ENCODE data around the gene ASPDH. TPM values are rescaled to one million over a fixed set of nuclear protein-coding genes. Genes with fewer than 3 reads are reported as not detected.

The ASPDH gene
- total and polyA plus RNA-seq, 3 donors from 2014 or later = 0.90 TPM; not detected in 2

DNA sequence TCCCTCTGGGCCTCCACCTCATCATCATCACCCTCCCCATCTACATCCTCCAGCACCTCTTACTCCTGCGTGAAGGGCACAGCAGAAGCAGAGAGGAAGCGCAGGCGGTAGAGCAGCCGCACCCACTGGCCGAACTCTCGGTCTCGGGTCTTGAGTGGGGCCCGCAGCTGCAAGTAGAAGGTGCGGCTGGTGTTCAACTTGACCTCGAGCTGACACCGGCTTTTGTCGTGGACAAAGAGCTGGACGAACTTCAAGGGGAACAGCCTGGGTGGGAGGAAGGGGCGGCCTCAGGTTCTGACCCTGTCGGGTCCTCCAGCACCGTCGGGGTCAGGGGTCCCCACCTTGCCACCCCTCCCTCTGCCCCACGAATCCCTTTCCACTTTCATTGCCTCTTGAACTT lies 46.1 kb downstream of the ASPDH start:
- H3K9me3 ChIP-seq = no peaks in the 10 kb centered on the region
- no peaks in the 10 kb centered on the region for H3K36me3 ChIP-seq (ENCODE audit: low read depth, missing control alignments)
- H3K27me3 ChIP-seq = no peaks in the 10 kb centered on the region
- no peaks in the 10 kb centered on the region for H3K4me1 ChIP-seq
- H3K4me3 ChIP-seq = no peak overlapping the region
- H3K27ac ChIP-seq = no peak overlapping the region
- TF ChIP-seq POLR2A (IDR thresholded peaks at IDR 0.05) = no peak
- TF ChIP-seq, protein P1, sequence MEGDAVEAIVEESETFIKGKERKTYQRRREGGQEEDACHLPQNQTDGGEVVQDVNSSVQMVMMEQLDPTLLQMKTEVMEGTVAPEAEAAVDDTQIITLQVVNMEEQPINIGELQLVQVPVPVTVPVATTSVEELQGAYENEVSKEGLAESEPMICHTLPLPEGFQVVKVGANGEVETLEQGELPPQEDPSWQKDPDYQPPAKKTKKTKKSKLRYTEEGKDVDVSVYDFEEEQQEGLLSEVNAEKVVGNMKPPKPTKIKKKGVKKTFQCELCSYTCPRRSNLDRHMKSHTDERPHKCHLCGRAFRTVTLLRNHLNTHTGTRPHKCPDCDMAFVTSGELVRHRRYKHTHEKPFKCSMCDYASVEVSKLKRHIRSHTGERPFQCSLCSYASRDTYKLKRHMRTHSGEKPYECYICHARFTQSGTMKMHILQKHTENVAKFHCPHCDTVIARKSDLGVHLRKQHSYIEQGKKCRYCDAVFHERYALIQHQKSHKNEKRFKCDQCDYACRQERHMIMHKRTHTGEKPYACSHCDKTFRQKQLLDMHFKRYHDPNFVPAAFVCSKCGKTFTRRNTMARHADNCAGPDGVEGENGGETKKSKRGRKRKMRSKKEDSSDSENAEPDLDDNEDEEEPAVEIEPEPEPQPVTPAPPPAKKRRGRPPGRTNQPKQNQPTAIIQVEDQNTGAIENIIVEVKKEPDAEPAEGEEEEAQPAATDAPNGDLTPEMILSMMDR (IDR thresholded peaks at IDR 0.05) = no peak
- no peak for DNase-seq
- intact Hi-C loops (cut with DNase I; ENCODE audit: low total_unique reads) = no loop called here
- 86 to 88% methylated on average over 18 of the region's 18 CpGs for WGBS, 2 donors

DNA sequence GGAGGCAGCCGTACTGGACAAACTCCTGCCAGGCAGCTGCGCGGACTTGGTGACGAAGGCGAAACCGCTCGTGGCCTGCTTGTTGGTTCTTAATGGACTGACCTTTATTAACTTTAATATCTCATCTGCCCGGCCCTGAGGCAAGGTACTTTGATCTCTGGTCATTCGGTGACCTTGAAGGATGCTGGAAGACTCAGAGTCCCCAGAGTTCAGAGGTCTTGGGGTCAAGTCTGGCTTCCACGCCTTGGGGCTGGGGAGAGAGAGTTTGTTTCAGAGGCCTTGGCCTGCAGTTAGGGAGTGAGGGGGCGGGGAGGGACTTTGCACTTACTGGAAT lies 47.0 kb downstream of the ASPDH start:
- Histone ChIP-seq H3K9me3 (no peaks in the 10 kb centered on the region), H3K27ac (no peak overlapping the region), H3K27me3 (no peaks in the 10 kb centered on the region), H3K4me3 (no peak overlapping the region), H3K36me3 (ENCODE audit: low read depth, missing control alignments) (no peaks in the 10 kb centered on the region), H3K4me1 (no peaks in the 10 kb centered on the region)
- TF ChIP-seq POLR2A (IDR thresholded peaks at IDR 0.05) = no peak
- TF ChIP-seq, protein P1 (IDR thresholded peaks at IDR 0.05) = no peak
- 87 to 91% methylated on average over 11 of the region's 11 CpGs for WGBS, 2 donors
- DNase-seq = no peak
- intact Hi-C loops (cut with DNase I; ENCODE audit: low total_unique reads) = no loop called here

DNA sequence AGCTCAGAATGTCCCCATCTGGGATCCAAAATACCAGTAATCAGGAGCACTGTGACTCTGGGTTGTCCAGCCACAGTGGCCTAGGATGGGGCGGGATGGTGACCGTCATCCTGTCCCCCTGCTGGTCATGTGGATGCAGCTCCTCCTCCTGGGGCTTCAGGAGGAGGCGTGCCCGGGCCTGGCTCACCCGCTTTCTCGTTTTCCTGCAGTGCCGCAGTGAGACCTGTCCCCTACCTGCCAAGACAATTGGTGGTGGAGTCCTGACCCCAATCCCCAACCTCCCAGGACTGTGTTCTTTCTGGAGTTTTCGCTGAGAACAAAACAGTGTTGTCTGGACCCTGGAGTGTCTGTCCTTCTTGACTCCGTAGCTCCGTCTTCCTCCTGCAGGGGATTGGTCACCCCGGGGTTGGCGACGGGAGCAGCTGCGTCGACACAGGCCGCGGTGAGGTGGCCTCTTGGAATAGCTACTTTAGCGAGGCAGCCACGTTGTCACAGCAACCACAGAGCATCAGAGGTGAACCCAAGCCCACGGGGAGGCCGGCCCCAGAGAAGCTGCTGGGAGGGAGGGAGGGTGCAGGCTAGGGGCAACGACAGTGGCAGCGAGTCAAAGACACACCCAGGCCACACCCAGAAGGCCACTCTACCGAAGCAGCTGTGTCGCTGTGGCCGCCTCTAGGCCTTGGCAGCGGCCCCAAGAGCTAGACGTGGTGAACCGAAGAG lies 47.6 kb downstream of the ASPDH start:
- Histone ChIP-seq H3K4me3 (no peak overlapping the region), H3K9me3 (no peaks in the 10 kb centered on the region), H3K4me1 (no peaks in the 10 kb centered on the region), H3K27ac (no peak overlapping the region), H3K36me3 (ENCODE audit: low read depth, missing control alignments) (no peaks in the 10 kb centered on the region), H3K27me3 (no peaks in the 10 kb centered on the region)
- intact Hi-C loops (cut with DNase I; ENCODE audit: low total_unique reads) = no loop called here
- TF ChIP-seq POLR2A (IDR thresholded peaks at IDR 0.05) = no peak
- TF ChIP-seq, protein P1 (IDR thresholded peaks at IDR 0.05) = no peak
- WGBS, 2 donors = 75 to 83% methylated on average over 21 to 29 of the region's 29 CpGs
- DNase-seq = no peak

DNA sequence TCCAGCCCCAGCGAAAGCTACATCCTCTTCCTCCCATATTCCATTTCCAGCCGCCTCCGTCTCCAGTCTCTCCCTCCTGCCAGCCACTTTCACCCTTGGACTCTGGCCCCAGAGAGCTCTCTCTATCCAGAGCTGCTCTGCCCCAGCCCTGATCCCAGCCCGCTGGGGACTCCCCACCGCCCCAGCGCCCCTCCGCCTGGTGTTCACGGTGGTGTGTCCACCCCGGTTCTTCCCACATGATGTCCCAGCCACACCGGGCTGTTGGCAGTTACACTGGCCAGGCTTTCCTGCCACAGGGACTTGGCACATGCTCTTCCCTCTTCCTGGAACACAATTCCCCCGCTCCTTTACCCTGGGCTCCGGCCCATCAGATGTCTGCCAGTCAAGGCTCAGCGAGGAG lies 48.7 kb downstream of the ASPDH start:
- 84 to 95% methylated on average over 13 of the region's 13 CpGs for WGBS, 2 donors
- no peaks in the 10 kb centered on the region for H3K27me3 ChIP-seq
- no peaks in the 10 kb centered on the region for H3K4me1 ChIP-seq
- intact Hi-C loops (cut with DNase I; ENCODE audit: low total_unique reads) = loop anchor here (5.0 kb wide), 1 partner anchor 98 kb away; the partner anchor contains the start of gene NAPSA
- no peak overlapping the region for H3K27ac ChIP-seq
- DNase-seq = no peak
- no peak for TF ChIP-seq POLR2A (IDR thresholded peaks at IDR 0.05)
- TF ChIP-seq, protein P1 (IDR thresholded peaks at IDR 0.05) = no peak
- no peak overlapping the region for H3K4me3 ChIP-seq
- H3K36me3 ChIP-seq (ENCODE audit: low read depth, missing control alignments) = no peaks in the 10 kb centered on the region
- no peaks in the 10 kb centered on the region for H3K9me3 ChIP-seq

DNA sequence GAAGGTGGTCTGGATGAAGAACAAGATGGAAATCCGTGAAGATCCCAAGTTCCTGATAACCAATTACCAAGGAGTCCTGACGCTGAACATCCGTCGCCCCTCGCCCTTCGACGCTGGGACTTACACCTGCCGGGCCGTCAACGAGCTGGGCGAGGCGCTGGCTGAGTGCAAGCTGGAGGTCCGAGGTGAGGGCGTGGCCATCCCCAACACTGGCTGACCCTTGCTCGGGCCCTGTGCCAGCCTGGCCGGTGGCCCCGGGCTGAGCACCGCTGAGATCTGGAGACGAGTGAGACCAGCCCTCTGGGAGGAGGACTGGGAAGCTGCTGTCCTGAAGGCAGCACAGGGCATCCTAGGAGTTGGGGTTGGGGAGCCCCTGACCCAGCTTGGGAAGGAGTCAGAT lies 49.4 kb downstream of the ASPDH start:
- intact Hi-C loops (cut with DNase I; ENCODE audit: low total_unique reads) = loop anchor here (5.0 kb wide), 1 partner anchor 97 kb away; the partner anchor contains the start of gene NAPSA
- TF ChIP-seq POLR2A (IDR thresholded peaks at IDR 0.05) = no peak
- TF ChIP-seq, protein P1 (IDR thresholded peaks at IDR 0.05) = no peak
- WGBS, 2 donors = 82 to 86% methylated on average over 19 of the region's 19 CpGs
- no peak for DNase-seq
- no peaks in the 10 kb centered on the region for H3K27me3 ChIP-seq
- no peak overlapping the region for H3K4me3 ChIP-seq
- H3K27ac ChIP-seq = no peak overlapping the region
- H3K36me3 ChIP-seq (ENCODE audit: low read depth, missing control alignments) = no peaks in the 10 kb centered on the region
- no peaks in the 10 kb centered on the region for H3K9me3 ChIP-seq
- H3K4me1 ChIP-seq = no peaks in the 10 kb centered on the region
